NOMO-1 treated with DMSO at 0.1 percent for 48 hours (cell line): ENCODE measurements around the gene DDA1.

ENCODE experiments used
- DNase-seq: peaks from one replicate; lab custom pipeline; 2025; ENCODE audit not compliant: unreplicated experiment; lab: John Stamatoyannopoulos, UW

DDA1 gene

DNA sequence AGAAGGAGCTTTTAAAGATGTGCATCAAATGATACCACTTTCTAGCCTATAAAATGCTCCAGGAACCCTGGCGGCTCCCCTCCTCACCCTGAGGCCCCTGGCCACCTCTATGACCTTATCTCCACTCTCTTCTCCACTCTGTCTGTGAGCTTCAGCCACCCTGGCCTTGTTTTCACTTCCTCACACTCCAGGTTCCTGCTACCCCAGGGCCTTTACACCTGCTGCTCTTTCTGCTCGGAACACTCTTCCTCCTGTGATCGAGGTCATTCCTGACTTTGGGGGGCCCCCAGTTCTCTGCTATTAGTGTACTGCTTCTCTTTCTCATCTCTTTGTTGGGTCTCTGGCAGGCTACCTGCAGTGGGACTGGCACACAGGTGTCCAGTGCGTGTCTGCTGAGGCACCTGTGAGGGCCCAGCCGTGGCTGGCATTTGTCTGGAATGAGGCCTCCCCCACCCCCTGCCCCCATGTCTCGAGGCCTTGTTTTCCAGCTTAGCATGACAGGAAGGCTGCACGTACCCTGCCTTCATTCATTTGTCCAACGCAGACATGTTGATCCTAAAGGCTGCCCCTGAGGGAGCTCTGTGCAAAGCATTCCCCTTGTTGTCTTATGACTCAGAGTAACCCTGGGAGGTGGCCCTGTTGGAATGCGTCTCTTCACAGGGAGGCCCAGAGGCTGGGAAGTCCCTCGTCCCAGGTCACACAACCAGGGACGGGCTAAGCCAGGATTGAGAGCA lies 2.3 kb downstream of the DDA1 start:
- DNase-seq: no peak

DNA sequence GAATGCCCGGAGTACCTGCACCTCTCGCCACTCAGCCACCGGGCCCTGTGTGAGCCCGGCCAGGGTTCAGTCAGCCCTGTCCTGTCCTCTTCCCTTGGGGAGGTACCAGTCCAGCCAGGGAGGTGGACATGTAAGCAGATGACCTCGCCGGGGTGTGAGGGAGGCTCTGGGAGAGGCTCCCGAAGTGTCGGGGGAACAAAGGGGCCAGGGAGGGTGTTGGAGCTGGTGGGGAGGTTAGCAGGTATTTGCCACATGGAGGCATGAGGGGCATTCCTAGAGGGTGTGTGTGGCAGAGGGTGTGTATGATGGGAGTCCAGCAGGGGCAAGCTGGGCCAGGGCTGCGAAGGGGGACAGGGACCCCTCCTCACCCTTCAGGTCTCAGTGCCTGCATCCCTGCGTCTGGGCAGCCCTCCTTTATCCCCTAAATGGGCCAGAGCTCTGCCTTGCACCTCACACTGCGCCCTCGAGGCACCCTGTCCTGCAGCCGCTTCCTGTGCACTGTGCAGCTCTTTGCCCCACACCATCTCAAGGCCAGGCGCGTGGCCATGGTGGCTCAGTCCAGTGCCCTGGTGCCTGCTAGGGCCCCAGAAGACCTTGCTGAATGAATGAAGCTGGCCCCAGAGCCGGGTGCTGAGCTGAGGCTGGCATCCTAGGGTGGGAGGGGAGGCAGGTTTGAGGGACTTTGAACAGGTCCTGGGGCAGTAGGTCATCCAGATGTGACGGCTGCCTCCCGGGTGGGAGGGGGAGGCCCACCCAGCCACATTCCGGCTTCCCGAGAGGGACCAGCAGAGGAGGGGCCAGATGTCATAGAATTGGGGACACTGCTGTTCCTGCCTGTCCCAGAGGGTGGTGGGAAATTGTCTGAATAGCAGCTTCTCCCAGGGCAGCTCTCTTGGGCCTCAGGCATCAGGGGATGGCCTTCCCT lies 3.1 kb downstream of the DDA1 start:
- DNase-seq: no peak

DNA sequence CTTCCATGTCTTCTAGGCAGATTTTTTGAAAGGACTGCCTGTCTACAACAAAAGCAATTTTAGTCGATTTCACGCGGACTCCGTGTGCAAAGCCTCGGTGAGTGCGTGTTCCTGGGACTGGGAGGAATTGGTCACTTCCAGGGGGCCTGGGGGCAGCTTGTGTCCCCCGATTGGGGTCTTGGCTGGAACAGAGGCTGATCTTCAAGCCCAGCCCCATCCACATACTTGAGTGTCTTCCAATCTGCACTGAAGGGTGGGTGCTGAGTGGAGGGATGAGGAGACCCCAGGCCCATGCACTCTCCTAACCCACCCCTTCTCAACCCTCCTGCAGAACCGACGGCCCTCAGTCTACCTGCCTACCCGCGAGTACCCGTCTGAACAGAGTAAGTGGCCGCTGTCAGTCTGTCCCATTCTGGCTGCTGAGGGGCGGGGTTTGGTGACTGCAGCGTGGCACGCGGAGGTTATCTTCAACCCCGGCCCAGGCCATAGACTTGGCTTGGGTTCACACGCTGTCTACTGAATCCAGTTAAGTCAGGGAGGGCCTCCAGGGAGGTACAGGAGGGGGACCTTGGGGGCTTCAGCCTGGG lies 4.7 kb downstream of the DDA1 start:
- no peak for DNase-seq

DNA sequence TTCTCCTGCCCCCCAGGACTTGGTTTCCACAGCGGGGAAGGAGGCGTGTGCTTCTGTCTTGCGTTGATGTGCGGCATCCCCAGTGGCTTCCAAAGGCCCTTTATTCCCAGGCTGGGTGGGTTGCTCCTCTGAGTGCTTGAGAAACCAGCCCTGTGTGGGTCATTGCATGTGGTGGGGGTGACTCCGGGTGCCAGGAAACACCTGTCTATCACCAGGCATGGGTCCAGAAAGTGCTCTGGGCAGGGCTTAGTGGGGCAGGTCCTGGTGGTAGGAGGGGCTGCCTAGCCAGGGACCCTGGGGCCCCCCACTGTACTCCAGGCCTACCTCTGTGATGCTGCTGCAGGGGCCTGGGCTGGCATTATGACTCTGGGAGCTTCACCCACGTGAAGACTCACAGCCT lies 9.6 kb downstream of the DDA1 start:
- DNase-seq: no peak

DNA sequence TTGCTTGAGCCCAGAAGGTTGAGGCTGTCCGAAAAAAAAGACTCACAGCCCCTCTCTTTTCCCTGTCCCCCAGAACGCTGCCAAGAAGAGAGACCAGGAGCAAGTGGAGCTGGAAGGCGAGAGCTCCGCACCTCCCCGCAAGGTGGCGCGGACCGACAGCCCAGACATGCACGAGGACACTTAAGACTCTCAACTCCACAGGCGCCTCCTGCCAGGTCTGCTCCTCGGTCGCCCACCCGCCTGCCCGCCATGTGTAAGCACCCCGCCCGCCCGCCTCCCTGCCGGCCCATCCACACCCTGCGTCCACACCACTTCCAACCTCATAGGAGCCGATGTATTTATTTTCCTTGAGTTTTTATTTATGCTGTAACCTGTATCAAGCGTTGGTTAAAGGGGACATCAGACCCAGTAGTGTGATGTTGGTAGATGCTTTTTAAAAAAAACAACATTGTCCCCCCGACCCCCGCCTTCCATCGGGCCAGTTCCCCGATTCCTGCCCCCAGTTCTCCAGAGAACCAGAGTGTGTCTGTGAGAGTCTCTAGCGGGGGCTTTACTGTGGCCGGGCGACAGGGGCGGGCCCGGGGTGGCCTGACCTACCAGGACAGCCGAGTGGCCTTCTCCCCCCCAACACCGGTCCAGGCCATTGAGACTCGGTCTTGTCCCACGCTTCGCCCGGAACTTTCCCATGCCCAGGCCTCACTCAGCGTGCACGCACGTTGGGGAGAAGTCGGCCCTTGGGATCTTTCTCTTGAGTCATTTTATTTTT lies 10.3 kb downstream of the DDA1 start:
- DNase-seq: no peak

DNA sequence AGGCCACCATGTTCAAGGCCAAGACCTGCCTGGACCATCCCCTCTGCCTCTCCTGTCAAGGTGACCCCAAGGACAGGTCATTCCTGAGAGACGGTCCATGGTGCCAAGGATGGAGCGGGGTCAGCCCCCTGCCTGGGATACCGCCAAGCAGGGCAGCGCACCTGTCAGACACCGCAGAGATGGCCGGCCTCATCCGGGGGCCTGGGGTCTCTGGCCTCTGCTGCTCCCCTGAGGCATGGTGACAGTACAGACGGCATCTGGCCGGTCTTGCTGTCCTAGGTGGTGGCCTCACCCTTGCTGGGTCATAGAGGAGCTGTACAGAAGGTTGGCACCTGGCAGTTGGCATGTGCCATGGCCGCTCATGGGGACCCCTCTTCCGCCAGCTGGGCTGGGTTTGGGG lies 11.1 kb downstream of the DDA1 start:
- DNase-seq: no peak

DNA sequence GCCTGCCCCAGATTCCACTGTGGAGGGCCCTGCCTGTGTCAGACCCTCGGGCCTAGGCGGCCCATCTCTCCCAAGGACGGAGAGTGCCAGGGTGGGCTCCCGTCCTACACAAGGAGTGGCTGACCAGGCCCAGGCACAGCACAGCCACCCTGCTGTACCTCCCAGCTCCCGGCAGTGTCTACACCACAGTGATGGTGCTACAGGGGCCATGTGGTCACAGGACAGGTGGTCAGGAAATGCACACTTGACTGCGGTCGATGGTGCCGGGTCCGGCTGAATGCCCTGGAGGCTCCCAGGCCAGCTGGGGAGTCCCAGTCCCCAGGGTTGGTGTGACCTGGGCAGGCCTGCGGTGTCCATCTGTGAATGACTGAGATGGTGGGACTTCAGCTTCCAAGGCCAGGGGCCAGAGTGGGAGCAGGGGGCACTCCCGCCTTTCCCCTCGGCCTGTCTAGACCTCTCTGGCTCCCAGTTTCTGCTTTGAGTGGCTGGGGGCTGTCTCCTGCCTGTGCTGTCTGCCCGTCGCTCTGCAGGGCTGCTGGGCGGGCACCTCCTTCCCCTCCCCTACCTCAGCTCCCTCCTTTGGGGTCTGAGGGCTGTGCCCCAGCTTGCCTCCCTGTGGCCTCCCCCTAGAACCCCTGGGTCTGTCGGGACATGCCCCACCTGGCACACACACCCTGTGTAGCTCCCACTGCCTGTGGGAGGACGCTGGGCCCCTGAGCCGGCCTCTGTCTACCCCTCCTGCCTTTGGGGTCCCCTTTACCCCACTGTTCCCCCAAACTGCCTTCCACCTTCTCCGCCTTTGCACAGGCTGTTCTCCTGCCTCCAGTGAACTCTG lies 12.5 kb downstream of the DDA1 start:
- DNase-seq: no peak

DNA sequence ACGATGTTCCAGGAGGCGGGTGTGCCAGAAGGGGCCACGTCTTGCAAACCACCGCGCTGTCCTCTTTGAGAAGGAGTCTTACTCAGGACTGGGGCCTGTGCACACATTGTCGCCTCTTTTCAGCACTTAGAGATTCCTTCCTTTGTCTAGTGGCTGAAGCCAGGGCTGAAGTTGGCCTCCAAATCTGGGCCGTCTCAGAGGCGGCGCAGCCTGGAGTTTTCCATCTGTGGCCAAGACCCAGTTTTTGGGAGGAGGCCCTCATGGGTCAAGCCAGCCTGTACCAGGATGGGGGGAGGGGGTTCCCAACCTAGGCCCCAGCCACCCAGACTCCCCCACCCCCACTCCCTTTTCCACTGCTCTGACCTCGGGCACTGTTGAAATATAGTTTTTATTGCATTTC lies 13.5 kb downstream of the DDA1 start:
- no peak for DNase-seq

DNA sequence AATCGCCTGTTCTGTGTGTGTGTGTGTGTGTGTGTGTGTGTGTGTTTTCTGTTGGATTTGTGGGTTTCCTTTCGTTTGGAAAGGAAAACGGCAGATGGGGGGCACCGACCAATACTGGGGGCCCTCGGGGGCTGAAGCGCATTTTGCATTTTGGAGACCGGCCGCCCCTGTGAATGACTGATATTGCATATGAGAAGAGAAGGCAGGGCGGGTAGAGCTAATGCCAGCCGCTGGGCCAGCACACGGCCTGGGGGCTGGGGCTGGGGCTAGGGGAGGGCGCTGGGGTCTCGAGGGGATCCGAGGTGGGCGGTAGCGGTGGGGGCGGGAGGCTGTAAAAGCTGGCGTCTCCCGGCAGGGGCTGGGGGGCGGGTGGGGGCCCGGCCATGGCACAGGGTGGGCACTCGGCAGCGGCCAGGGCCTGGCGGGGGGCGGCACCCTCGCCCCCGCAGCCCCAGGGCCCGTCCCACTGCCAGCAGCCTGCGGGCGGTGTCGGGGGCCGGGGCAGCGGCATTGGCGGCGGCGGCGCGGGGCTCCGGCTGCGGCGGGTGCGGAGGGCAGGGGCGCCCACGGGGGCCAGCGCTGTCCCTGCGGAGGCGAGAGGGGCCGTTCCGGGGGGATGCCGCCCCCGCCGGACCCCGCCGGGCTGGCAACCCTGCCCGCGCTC lies 14.1 kb downstream of the DDA1 start:
- DNase-seq: no peak

DNA sequence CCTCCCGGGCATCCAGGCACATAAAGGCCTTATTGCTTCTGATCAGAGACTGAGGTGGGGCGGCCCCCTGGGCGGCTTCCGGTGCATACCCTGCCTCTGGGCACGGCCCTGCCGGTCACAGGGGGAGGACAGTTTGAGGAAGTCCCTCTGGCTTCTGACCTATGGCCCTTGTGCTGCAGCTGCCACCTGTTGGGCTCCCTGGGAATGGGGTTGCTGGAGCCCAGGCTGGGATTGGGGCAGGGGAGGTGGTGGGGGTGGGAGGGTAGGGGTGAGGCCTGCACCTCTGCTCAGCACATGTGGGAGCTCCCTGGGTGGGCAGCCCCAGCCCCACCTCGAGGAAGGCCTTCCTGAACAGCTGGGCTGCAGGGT lies 14.6 kb downstream of the DDA1 start:
- DNase-seq: no peak

DNA sequence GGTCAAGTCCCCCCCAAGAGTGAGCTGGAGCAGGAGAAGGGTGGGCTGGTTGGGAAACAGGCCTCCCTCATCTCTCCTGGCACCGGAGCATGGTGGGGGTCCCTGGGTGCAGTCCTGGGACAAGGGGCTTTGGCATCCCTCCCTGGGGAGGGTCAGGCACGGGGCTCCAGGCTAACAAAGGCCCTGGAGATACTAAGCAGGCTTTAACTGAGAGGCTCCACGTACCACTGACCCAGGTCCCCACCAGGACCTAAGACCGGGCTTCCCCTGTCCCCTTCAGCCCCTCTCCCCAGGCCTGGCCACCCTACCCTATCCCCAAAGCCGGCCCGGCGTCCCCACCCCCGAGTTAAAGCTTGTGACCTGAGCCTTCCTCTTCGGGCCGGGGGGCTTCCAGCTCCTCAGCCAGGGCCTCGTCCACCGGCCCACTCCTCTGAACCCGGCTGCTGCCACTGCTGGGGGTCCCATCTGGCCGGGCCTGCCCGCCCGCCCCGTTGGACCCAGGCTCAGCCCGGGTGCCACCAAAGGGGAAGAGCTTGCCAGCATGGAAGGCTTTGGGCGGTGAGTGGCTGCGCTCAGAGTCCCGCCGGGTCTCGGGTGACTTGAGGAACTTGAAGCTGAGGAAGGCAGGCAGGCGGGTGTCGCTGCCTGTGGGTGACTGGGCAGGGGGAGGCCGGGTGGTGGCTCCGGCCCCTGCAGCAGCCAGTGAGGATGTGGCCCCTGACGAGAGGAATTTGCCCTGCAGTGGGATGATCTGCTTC lies 15.2 kb downstream of the DDA1 start:
- DNase-seq: no peak

DNA sequence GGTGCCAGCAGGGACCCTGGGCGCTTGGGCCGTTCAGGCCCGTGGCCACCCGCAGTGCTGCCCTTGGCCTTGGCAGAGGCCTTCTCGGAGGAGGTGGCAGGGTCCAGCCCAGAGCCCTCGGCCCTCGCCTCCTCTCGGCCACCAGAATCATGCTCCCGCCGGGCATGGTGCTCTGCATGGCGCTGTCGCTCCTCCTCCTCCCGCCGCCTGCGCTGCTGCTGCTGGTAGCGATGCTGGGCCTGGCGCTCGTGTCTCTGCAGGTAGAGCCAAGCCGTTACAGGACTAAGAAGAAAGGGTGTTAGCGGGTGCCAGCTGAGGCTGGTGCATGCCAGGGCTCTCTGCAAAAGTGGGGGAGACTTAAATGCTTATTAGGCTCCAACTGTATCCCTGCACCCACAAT lies 15.8 kb downstream of the DDA1 start:
- DNase-seq: no peak

DNA sequence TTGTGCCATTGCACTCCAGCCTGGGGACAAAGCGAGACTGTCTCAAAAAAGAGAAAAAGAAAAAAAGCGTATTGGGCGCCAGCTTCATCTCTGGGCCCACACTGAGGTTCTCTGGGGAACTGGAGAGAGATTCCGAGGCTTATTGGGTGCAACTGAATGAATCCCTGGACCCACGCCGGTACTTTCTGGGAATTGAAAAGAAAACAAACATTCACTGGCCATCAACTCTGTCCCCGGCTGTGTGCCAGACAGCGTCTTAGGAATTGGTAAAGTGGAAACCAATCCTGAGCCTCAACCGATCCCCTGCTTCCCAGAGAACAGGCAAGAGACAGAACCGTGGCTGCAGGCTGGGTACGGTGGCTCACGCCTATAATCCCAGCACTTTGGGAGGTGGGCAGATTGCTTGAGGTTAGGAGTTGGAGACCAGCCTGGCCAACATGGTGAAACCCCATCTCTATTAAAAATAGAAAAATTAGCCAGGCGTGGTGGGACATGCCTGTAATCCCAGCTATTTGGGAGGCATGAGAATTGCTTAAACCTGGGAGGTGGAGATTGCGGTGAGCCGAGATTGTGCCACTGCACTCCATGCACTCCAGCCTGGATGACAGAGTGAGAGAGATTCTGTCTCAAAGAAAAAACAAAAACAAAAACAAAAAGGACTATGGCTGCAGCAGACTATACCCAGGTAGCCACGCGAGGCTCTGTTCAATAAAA lies 16.7 kb downstream of the DDA1 start:
- DNase-seq: no peak

DNA sequence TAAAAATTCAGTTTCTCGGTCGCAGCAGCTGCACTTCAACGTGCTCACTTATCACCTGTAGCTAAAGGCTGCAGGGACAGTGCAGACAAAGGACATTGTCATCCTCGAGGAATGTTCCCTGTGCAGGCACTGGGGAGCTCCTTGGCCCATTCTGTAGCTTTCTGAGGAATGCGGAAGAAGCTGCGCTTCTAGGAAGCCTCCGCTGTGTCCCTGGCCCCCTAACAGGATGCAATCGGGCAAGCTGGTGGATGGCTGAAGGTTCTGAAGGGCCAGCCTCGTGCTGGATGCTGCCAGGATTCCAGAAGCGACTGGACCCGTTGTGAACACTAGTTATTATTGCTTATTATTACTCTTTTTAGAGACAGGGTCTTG lies 17.2 kb downstream of the DDA1 start:
- DNase-seq: no peak

DNA sequence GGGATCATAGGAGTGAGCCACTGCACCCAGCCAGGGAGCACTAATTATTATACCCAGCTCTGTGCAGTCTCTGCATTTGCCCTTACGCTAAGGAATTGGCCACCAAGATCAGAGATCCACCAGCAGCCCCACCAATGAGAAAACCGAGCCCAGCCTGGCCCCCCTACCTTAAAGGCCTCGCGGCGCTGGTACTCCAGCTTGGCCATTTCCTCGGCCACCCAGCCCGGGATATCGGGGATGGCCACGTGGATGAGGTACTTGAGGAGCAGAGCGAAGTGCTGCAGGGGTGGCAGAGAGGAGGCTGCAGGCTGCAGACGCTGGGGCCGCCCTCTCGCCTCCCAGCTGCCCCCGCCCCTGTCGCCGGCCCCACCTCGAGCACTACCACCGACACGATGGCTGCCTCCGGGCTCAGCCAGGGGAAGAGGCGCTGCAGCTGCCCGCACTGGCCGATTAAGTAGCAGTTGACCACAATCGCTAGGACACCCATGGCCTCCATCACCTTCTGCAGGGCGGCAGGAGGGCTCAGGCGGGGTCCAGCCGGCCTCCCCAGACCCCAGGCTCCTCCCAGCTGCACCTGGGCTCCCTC lies 17.8 kb downstream of the DDA1 start:
- DNase-seq: no peak

DNA sequence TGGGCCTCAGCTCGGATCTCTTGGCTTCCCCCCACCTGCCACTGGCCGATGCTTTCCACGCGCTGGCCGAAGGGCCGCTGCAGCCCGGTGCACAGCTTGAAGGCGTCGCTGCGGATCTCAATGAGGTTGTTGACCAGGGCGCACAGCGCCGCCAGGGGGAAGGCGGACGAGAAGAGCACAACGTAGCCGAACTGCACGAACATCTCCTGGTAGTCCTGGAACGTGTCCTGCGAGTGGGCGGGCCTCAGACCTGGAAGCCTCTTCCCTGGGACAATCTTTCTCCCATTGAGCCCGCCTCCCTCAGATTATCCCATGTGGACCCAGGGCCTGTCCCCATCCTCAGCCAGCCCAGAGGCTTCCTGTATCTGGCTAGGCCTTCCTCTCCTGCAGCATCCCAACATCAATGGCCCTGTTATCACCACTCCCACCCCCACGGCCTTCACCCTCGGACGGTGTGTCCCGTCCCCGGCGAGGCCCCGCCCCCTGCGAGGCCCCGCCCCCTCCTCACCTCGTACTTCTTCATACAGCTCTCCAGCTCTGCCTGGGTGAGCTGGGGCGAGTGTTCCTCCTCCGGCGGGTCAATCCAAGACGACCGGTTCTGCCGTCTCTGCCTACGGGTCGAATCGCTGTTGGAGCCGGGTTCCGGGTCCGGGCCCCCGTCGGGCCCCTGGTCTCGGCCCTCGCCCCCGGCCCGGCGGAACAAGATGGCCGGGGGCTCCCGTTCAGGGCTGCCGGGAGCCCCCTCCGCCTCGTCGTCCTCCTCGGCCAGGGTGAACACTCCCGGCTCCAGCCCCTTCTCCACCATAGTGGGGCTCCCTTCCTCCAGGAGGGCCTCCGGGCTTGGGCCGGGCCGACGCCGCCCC lies 18.5 kb downstream of the DDA1 start:
- DNase-seq: no peak
